Ishikawa (cell line): ENCODE results near the gene NEU4.

Experiments used
- CEBPB ChIP-seq: IDR thresholded peaks from 2 replicates; pipeline ENCODE4 v1.6.1; 2012
- CREB1 ChIP-seq: IDR thresholded peaks from 2 replicates; pipeline ENCODE4 v1.6.1; 2012; ENCODE audit warnings: low read depth
- EGR1 ChIP-seq: IDR thresholded peaks from 2 replicates; pipeline ENCODE4 v1.6.1; 2012
- EP300 ChIP-seq: IDR thresholded peaks from 2 replicates; pipeline ENCODE4 v1.6.1; 2012; ENCODE audit warnings: borderline replicate concordance
- FOXM1 ChIP-seq: IDR thresholded peaks from 2 replicates; pipeline ENCODE4 v1.6.1; 2012; ENCODE audit warnings: low read depth, borderline replicate concordance
- MAX ChIP-seq: IDR thresholded peaks from 2 replicates; pipeline ENCODE4 v1.6.1; 2012
- NFIC ChIP-seq: IDR thresholded peaks from 2 replicates; pipeline ENCODE4 v1.6.1; 2012
- RAD21 ChIP-seq: IDR thresholded peaks from 2 replicates; pipeline ENCODE4 v1.6.1; 2012; ENCODE audit warnings: low read depth
- REST ChIP-seq: IDR thresholded peaks from 2 replicates; pipeline ENCODE4 v1.6.1; 2012; ENCODE audit warnings: low read depth, mild to moderate bottlenecking
- TAF1 ChIP-seq: IDR thresholded peaks from 2 replicates; pipeline ENCODE4 v1.6.1; 2012; ENCODE audit warnings: low read depth, mild to moderate bottlenecking
- TCF12 ChIP-seq: IDR thresholded peaks from 2 replicates; pipeline ENCODE4 v1.6.1; 2012; ENCODE audit warnings: low read depth
- TEAD4 ChIP-seq: IDR thresholded peaks from 2 replicates; pipeline ENCODE4 v1.6.1; 2012
- USF1 ChIP-seq: IDR thresholded peaks from 2 replicates; pipeline ENCODE4 v1.6.1; 2012
- YY1 ChIP-seq: IDR thresholded peaks from 2 replicates; pipeline ENCODE4 v1.6.1; 2012; ENCODE audit warnings: low read depth
- ZBTB7A ChIP-seq: IDR thresholded peaks from 2 replicates; pipeline ENCODE4 v1.6.1; 2012; ENCODE audit warnings: low read depth

Gene NEU4

GRCh38 chr2:241814643-241815476 is 5.9 kb downstream of the NEU4 start:
- TF ChIP-seq FOXM1 (no peak), TEAD4 (no peak)

- TF ChIP-seq TCF12 (no peak), CREB1 (no peak), EP300 (no peak), CEBPB (no peak)
Observed at GRCh38 chr2:241815477-241816430, 6.8 kb downstream of the NEU4 start.

GRCh38 chr2:241816431-241817121 is 7.6 kb downstream of the NEU4 start:
- TF ChIP-seq MAX (no peak), FOXM1 (no peak), REST (no peak), EP300 (no peak), EGR1 (no peak), USF1 (no peak), TEAD4 (no peak), CEBPB (no peak), NFIC (no peak), YY1 (no peak), RAD21 (no peak), TCF12 (no peak), ZBTB7A (no peak), TAF1 (no peak), CREB1 (no peak)

GRCh38 chr2:241817126-241817820 is 8.3 kb downstream of the NEU4 start:
- TF ChIP-seq YY1, result no peak

- TF ChIP-seq FOXM1, result no peak
- TF ChIP-seq CEBPB, result no peak
- TF ChIP-seq TEAD4, result no peak
- no peak for TF ChIP-seq USF1
- no peak for TF ChIP-seq MAX
- no peak for TF ChIP-seq EGR1
- TF ChIP-seq REST, result no peak
- TF ChIP-seq TAF1, result no peak
- TF ChIP-seq RAD21, result no peak
- no peak for TF ChIP-seq NFIC
- TF ChIP-seq CREB1, result no peak
- no peak for TF ChIP-seq EP300
- TF ChIP-seq ZBTB7A, result no peak
- no peak for TF ChIP-seq TCF12
- TF ChIP-seq YY1, result no peak
Observed at GRCh38 chr2:241818229-241818942, 9.4 kb downstream of the NEU4 start.
